NCI-H1694 treated with DMSO at 0.1 percent for 48 hours (cell line): Measurements from ENCODE around the gene AP5S1.
"Not testable (repeated sequence)": the region's sequence is repeated elsewhere in the genome, so short reads cannot be mapped to it uniquely, and the experiment has no call there.

ENCODE experiments used
- DNase-seq: peaks from one replicate; lab custom pipeline; 2025; lab: John Stamatoyannopoulos, UW

AP5S1 gene

DNA sequence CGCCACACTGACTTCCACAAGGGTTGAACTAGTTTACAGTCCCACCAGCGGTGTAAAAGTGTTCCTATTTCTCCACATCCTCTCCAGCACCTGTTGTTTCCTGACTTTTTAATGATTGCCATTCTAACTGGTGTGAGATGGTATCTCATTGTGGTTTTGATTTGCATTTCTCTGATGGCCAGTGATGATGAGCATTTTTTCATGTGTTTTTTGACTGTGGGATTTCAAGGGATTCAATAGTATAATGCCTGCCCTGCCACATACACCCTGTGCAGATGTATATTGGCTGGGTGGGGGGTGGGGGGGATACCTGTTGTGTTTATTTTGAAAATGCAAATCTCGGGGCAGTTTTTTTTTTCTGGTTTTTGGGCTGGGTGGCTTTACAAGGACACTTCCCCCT, 26.2 kb upstream of the AP5S1 start:
- not testable (repeated sequence) for DNase-seq

DNA sequence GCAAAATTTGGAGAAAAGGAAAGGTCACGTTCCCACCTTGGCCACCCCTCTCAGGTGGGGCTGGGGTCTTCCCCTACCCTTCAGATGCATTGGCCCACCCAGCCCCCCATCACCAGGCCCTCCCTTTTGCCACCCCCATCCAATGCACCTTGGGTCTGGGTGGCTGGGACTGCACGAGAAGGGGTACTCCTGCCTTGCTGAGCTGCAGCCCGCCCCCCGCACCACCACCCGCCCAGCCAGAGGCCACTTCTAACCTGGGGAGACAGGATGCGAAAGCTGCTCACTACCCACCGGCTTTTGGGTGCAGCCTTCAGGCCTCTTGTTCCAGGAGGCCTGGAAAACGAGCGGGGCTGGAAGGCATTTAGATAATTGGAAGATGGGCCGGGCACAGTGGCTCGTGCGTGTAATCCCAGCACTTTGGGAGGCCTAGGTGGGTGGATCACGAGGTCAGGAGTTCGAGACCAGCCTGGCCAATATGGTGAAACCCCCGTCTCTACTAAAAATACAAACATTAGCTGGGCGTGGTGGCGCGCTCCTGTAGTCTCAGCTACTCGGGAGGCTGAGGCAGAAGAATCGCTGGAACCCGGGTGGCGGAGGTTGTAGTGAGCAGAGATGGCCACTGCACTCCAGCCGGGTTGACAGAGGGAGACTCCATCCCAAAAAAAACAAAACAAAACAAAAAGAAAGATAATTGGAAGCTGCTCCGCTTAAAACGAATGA, 25.5 kb upstream of the AP5S1 start:
- DNase-seq = no peak

DNA sequence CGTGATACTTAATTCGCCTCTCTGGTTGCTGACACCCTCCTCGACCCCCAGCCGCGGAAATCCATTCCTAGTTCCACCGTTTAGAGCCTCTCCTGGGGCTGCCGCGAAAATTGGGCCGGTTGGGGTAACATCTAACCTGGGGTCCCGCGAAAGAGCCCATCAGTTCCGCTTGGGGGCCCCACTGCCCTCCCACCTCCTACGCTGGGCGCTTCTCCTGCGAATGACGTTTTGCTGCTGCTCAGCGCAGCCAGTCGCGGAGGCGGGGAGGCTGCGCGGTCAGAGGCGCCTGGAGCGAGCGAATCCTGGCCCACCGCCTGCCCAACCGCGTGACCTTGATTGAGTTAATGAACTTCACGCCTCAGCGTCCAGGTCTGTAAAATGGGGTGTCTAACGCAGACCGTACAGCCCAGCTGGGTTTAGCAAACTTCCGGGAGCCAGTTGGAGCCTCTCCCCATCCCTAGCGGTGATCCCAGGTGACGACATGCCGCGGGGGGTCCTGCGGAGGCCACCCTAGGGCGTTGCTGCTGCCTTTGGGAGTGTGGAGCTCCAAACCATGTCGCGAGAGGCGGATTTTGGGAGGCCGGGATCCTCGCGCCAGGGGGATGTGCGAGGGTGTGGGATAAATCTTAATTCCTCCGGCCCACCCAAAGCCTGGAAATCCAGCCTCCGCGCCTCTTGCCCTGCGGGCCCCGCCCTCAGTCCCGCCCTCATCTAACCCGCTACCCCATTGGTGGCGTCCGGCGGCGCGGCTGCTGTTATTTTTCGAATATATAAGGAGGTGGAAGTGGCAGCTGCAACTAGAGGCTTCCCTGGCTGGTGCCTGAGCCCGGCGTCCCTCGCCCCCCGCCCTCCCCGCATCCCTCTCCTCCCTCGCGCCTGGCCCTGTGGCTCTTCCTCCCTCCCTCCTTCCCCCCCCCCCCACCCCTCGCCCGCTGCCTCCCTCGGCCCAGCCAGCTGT, 24.6 kb upstream of the AP5S1 start, which contains the start of gene CDC25B:
CDC25B (plus strand) TSS at position 800 of the 958 bp plus-strand sequence. CDS start 222 bp downstream, outside the sequence.
- DNase-seq = peak; percentile 90

DNA sequence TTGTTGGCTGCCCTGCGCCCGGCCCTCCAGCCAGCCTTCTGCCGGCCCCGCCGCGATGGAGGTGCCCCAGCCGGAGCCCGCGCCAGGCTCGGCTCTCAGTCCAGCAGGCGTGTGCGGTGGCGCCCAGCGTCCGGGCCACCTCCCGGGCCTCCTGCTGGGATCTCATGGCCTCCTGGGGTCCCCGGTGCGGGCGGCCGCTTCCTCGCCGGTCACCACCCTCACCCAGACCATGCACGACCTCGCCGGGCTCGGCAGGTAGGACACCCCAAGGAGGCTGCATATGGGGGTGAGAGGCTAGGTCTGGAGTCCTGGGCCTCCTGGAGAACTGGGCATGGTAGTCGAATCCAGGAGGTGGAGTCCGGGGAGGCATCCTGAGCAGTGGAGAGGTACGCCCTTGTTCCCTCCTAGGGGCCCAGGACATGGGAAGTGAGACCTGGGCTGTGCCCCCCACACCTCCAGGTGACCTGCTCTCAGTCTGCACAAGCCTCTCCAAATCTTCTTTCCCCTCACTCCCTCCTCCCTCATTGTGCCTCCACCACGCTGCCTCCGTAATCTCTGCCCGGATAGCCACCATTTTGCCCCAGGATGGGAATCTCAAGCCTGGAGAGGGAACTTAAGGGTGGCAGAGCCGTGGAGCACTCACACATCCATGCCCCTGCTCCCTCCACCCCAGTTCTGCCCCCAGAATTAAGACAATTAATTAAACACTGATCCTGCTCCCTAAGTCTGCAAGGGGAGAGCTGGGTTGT, 23.7 kb upstream of the AP5S1 start:
- no peak for DNase-seq

DNA sequence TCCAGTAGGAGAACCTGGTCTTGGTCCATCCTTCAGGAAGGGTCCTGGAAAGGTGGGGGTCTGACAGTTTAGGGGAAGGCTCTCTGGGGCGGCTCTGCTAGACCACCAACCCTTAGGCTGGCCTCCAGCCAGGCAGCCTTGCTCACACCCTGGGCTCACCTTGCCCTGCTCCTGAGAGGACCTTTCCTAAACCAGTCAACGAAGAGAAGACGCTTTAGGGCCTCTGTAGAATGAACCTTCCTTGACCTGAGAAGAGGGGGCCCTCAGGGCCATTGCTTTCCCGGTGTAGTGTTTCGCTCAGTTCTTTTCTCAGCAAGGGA, 23.2 kb upstream of the AP5S1 start:
- DNase-seq = no peak

DNA sequence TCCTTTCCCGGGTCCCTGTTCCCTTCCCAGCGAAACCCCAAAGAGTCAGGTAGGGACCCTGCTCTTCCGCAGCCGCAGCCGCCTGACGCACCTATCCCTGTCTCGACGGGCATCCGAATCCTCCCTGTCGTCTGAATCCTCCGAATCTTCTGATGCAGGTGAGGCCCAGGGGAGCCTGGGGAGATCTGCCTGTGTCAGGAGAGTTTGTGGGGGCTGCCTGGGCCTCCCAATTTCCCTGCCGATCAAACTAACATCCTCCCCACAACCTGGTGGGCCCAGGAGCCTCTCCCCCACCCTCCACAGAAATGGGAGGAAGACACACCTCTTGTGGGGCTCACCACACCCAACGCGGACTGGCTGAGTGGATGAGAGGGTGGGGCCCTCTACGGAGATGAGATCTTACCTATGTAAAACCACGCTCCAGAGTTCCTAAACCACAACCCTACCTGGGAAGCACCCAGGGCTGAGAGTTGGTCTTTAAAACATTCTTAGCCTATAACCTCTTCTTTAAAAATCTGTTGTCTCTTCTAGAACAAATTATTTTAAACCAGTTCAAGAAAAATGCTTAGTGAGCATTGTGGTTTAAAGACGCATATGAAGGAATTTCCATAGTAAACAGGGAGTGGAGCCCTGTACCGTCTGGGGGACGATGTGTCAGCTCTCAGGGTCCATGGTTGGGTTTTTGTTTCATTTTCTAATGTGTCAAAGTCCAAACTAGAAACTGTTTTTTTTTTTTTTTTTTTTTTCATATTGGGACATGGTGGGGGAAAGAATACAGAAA, 22.6 kb upstream of the AP5S1 start:
- DNase-seq = no peak

DNA sequence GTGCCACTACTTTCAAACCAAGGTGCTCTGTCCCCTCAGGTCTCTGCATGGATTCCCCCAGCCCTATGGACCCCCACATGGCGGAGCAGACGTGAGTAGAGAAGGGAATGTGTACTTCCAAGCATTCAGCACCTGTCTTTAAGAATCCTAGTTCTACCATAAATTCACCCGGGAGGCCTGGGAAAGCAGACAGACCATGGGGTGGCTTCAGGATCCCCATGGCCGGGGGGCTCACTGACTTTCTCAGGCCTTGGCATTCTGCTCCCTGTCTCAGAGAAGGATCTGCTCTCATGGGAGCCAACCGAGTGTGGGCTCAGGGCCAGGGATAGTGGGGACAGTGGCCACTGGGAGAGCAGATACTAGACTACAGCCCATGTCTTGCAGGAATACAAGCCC, 22.0 kb upstream of the AP5S1 start:
- no peak for DNase-seq

DNA sequence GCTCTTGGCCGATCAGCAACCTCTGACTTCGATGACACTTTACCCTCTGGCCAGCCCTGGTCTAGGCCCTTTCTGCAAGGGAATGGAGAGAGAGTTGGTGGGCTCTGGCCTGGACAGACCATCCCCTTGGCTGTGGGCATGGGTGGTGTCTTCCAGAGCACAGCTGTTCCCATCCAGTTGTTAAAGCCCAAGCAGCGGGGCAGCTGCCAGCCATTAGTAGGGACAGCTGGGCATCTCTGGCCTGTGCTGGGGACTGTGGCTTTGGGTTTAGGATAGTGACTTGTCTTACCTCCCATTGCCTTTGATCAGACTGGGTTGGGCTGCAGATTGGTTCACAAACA, 21.5 kb upstream of the AP5S1 start:
- no peak for DNase-seq

DNA sequence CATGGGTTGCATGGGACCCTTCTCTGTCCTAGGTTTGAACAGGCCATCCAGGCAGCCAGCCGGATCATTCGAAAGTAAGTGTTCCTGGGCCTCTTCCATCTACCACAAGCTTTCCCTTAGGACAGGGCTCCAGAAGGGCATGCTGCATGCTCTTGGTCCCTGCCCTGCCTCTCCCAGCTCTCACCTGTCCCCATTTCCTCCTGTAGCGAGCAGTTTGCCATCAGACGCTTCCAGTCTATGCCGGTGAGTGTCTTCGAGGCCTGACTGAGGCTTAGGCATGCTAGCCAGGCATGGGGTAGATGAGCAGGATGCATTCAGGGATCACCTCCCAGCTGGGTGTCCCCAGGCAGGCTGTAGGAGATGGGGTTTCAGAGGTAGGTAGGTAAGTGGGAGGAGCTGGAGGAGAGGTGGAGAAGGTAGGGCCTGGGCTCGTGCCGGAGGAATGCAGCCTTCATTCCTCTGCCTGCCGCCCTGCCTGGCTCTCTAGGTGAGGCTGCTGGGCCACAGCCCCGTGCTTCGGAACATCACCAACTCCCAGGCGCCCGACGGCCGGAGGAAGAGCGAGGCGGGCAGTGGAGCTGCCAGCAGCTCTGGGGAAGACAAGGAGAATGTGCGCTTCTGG, 20.0 kb upstream of the AP5S1 start:
- no peak for DNase-seq

DNA sequence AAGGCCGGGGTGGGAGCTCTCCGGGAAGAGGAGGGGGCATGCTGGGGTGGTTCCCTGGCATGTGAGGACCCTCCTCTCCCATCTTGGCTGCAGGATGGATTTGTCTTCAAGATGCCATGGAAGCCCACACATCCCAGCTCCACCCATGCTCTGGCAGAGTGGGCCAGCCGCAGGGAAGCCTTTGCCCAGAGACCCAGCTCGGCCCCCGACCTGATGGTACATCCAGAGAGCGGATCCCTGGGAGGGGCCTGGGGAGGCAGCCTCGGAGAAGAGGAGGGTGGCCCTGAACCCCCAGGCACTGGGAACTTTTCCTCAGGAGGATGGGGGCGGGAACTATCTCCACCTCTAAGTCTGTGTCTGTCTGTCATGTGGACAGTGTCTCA, 19.5 kb upstream of the AP5S1 start:
- DNase-seq = no peak

DNA sequence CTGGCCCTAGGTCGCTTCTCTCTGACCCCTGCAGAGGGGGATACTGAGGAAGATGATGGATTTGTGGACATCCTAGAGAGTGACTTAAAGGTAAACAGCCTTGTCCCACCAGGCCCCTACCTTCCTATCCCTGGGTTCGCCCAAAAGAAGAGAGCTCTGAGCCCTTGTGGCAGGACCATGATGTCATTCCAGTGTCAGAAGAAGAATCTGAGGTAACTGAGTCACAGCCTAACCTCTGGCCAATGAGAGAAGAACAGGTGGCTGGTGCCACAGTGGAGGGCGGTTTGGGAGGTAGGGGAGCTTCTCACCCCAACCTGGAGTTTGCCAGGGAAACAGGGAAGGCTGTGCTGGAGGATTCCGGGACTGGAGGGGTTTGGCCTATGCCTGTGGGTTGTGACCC, 19.0 kb upstream of the AP5S1 start:
- DNase-seq = no peak

DNA sequence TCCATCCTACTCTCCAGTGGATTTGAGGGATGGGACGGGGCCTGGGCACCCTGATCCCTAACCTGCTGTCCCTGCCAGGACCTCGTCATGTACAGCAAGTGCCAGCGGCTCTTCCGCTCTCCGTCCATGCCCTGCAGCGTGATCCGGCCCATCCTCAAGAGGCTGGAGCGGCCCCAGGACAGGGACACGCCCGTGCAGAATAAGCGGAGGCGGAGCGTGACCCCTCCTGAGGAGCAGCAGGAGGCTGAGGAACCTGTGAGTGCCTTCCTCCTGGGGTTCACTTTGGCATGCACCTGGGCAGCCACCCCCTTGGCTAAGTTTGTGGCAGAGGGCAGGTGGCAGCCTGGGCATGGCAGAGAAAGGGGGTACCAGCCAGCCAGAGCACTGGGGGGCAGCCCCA, 18.5 kb upstream of the AP5S1 start:
- DNase-seq = no peak

DNA sequence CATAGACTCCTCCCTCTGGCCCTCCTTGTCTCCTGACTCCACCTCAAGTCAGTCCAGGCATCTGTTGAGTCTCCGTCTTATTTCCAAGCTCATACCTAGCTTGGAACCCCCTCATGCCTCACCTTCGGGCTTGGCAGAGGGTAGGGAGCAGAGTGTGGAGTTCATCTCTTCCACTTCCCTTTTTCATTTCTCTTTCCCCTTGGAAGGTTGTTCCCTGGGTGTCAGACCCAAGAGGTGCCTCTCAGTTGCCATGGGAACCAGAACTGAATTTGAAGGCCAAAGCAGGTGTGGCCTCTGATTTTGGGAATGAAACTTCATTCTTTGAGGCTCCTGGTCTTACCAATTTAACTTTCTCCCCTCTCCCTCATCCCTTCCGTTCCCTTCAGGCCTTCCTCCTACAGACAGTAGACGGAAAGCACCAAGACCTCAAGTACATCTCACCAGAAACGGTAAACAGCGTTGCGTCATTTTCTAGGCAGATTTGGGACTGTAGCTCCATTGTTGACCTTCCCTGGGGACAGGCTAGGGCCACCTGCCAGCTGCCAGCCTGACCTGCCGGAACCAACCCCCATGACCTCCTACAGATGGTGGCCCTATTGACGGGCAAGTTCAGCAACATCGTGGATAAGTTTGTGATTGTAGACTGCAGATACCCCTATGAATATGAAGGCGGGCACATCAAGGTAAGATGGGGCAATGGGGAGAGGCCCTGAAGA, 17.7 kb upstream of the AP5S1 start:
- DNase-seq = no peak

DNA sequence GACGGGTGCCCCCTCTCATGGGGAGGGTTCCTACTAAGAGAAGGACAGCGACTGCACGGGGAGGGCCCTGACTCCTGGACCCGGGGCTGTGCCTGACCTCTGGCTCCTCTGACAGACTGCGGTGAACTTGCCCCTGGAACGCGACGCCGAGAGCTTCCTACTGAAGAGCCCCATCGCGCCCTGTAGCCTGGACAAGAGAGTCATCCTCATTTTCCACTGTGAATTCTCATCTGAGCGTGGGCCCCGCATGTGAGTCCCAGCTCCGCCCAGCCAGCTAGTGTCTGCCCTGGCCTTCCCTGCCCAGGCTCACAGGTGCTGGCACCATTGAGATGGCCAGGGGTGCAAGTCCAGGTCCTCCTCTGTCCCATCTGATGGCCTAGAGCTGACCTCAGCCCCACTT, 17.1 kb upstream of the AP5S1 start:
- no peak for DNase-seq

DNA sequence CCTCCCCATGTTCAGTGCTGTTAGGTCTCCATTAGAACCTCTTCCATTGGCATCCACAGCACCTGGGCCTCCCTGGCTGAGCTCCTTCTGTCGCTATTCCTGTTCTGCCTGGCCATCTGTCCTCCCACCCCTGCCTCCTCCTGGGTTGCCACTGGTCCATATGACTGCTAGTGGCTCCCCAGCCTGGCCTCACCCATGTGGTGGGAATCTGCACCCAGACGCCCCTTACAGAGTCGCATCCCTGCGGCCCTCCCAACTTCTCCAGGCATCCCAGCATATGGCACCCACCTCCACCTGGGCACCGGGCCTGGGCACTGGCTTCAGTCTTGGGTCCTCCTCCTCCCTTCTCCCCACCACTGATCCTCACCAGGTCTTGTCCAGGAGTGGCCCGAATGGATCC, 16.5 kb upstream of the AP5S1 start:
- no peak for DNase-seq

DNA sequence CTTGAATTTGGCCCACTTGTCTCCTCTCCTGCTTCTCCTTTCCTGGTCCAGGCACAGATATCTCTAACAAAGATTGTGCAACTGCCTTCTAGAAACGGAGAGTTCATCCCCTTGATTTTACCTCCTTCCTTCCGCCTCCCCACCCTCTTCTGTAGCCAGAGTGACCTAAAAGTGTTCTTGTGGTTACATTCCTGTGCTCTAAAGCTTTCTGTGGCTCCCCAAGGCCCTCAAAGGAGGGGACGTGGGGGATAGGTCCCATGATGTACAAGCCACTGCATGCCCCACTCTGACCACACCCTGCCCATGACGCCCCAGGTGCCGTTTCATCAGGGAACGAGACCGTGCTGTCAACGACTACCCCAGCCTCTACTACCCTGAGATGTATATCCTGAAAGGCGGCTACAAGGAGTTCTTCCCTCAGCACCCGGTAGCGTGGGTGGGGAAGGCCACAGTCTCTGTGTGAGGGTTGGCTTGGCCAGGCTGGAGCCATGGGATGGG, 16.0 kb upstream of the AP5S1 start:
- no peak for DNase-seq

DNA sequence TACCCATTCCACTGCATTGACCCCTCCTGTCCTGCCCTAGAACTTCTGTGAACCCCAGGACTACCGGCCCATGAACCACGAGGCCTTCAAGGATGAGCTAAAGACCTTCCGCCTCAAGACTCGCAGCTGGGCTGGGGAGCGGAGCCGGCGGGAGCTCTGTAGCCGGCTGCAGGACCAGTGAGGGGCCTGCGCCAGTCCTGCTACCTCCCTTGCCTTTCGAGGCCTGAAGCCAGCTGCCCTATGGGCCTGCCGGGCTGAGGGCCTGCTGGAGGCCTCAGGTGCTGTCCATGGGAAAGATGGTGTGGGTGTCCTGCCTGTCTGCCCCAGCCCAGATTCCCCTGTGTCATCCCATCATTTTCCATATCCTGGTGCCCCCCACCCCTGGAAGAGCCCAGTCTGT, 15.6 kb upstream of the AP5S1 start:
- DNase-seq = no peak

DNA sequence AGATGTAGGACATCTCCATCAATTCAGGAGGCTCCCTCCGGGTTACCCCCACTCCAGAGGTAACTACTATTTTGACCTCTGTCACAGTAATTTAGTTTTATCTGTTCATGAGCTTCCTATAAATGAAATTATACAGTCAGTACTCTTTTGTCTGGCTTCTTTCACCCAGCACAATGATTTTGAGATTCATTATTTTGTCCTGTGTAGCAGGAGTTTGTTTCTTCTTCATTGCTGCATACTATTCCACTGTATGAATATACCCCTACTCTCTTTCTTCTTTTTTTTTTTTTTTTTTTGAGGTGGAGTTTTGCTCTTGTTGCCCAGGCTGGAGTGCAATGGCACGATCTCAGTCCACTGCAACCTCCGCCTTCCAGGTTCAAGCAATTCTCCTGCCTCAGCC, 11.8 kb upstream of the AP5S1 start:
- no peak for DNase-seq

DNA sequence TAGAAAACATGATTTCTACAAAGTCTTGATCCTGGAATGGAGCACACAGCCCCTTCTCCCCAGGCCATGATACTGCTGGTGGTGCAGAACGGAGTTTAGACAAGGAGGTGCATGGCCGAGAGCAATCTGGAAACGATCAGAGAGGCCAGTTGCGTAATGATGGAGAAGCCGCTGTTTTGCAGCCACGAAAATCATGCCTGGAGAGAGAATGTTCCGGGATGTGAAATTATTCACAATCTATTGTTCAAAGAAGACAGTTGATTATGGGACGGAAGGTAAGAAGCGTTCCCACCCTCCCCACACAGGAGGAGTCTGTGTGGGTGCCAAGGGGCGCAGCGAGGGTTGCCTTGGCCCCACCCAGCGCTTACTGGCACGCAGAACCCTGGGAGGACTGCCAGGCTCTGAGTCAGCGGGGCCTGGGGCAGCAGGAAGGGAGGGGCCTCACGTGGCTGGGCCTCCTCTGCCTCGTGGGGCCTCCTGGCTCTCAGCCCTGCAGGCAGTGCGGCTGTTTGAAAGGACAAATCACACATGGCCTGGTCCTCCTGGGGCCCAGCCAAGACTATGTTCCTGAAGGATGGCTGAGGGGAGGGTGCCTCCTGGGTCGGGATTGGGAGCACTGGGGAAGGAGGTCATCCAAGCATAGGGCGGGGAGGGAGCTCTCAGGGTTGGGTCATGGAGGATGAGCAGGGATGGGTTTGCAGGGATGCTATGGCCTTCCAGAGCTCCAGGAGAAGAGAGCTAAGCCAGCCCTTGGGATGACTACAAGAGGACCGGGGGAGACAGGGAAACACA, 8.7 kb upstream of the AP5S1 start:
- DNase-seq = peak; percentile 95

DNA sequence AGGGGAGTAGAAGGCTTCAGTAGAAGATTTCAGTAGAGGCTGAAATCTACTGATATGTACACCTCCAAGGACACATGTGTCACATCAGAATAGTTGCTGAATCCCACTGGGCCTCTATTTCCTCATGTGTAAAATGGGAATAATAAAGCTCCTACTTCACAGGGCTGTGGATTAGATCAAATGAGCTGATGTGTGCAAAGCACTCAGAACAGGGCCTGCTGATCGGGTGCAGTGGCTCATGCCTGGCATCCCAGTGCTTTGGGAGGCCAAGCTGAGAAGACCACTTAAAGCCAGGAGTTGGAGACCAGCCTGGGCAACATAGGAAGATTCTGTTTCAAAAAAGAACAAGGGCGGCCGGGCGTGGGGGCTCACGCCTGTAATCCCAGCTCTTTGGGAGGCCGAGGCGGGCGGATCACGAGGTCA, 8.1 kb upstream of the AP5S1 start:
- DNase-seq = peak; percentile 45
